ENCODE measurements around the gene STPG1.

GRCh38 chr1:24437631-24438396 is 24.2 kb upstream of the STPG1 start:
- TF ChIP-seq CTCF (IDR thresholded peaks at IDR 0.05; ENCODE audit: low read length) (no peak), EZH2phosphoT487 (IDR thresholded peaks at IDR 0.05; ENCODE audit: low read length) (no peak)
